IMR-90 (cell line): Measurements from ENCODE around the gene CCL2. TPM values are rescaled to one million over a fixed set of nuclear protein-coding genes. Genes with fewer than 3 reads are reported as not detected.
A peak's percentile ranks its signal among the peaks of the same experiment; 100 is the strongest.

Experiments
- ATAC-seq: fragments of 200-7000 bp; cut with Tn5 transposase; 2 replicates; pipeline ENCODE4 v1.9.1; 2020; ENCODE audit warnings: low read depth, mild to moderate bottlenecking, moderate library complexity
- BruUV-seq: library from RNA; stranded (reverse); fragments of 400-500 nt; replicated peaks from 2 replicates; lab custom pipeline; 2021; lab: Mats Ljungman, UMichigan
- CTCF ChIA-PET: fragments of 300-600 bp; formaldehyde crosslinking; extraction: SDS; loops from one replicate; lab custom pipeline; 2021; ENCODE audit warnings: antibody characterized with exemption; lab: Yijun Ruan, JAX
- POLR2A ChIA-PET: fragments of 300-600 bp; sonication (Branson Sonifier 250); formaldehyde crosslinking; loops from one replicate; lab custom pipeline; 2022; ENCODE audit warnings: antibody characterized with exemption; ENCODE audit not compliant: unreplicated experiment; lab: Charles Lee
- DNase-seq: peaks from one replicate; pipeline ENCODE4 v3.0.0; 2013
- H2AFZ ChIP-seq: replicated peaks from 2 replicates; pipeline ENCODE3; 2013; ENCODE audit warnings: low read length, mild to moderate bottlenecking; ENCODE audit not compliant: poor library complexity
- H2AK5ac ChIP-seq: 2 replicates; pipeline ENCODE4 v1.6.1; 2013; ENCODE audit warnings: low read depth, low read length, inconsistent platforms
- H2AK9ac ChIP-seq: replicated peaks from 2 replicates; pipeline ENCODE3; 2013; ENCODE audit warnings: mild to moderate bottlenecking, low read depth, low read length, moderate library complexity; ENCODE audit not compliant: poor library complexity
- H2BK120ac ChIP-seq: 2 replicates; pipeline ENCODE4 v1.6.1; 2013; ENCODE audit warnings: low read depth, low read length, inconsistent platforms
- H2BK15ac ChIP-seq: 3 replicates; pipeline ENCODE4 v1.6.1; 2013; ENCODE audit warnings: low read depth, low read length, inconsistent platforms
- H2BK20ac ChIP-seq: 2 replicates; pipeline ENCODE4 v1.6.1; 2013; ENCODE audit warnings: low read depth, mild to moderate bottlenecking, inconsistent platforms, low read length, moderate library complexity
- H2BK5ac ChIP-seq: 2 replicates; pipeline ENCODE4 v1.6.1; 2013; ENCODE audit warnings: mild to moderate bottlenecking, low read depth, low read length, inconsistent platforms; ENCODE audit not compliant: poor library complexity, severe bottlenecking
- H3K14ac ChIP-seq: replicated peaks from 2 replicates; pipeline ENCODE4 v1.6.1; 2013; ENCODE audit warnings: low read depth, low read length, inconsistent platforms
- H3K18ac ChIP-seq: 2 replicates; pipeline ENCODE4 v1.6.1; 2013; ENCODE audit warnings: low read depth, low read length, control low read depth
- H3K23ac ChIP-seq: 2 replicates; pipeline ENCODE4 v1.6.1; 2013; ENCODE audit warnings: low read depth, low read length, inconsistent platforms
- H3K27ac ChIP-seq: 2 replicates; pipeline ENCODE4 v1.5.1; 2013; ENCODE audit warnings: mild to moderate bottlenecking, control low read depth, low read length; ENCODE audit not compliant: insufficient read depth
- H3K27me3 ChIP-seq: 2 replicates; pipeline ENCODE4 v1.6.1; 2013; ENCODE audit warnings: low read length; ENCODE audit not compliant: control insufficient read depth, insufficient read depth
- H3K36me3 ChIP-seq: 2 replicates; pipeline ENCODE4 v1.6.1; 2013; ENCODE audit warnings: low read length, mixed read lengths; ENCODE audit not compliant: control insufficient read depth, insufficient read depth
- H3K4ac ChIP-seq: 2 replicates; pipeline ENCODE4 v1.6.1; 2013; ENCODE audit warnings: low read depth, low read length, inconsistent platforms
- H3K4me1 ChIP-seq: 2 replicates; pipeline ENCODE4 v1.6.1; 2013; ENCODE audit warnings: low read length, mixed read lengths; ENCODE audit not compliant: control insufficient read depth, insufficient read depth
- H3K4me2 ChIP-seq: 2 replicates; pipeline ENCODE4 v1.6.1; 2013; ENCODE audit warnings: low read depth, mild to moderate bottlenecking, control low read depth, low read length, moderate library complexity
- H3K4me3 ChIP-seq: 2 replicates; pipeline ENCODE4 v1.5.1; 2013; ENCODE audit warnings: low read depth, mild to moderate bottlenecking, control low read depth, low read length, moderate library complexity; ENCODE audit not compliant: insufficient read depth
- H3K56ac ChIP-seq: 2 replicates; pipeline ENCODE4 v1.6.1; 2013; ENCODE audit warnings: low read length, inconsistent platforms; ENCODE audit not compliant: insufficient read depth; ENCODE audit errors: extremely low read depth
- H3K79me1 ChIP-seq, 2 experiments: 2 replicates each; pipeline ENCODE4 v1.6.1; 2013; ENCODE audit warnings: low read length in 2 of 2, inconsistent platforms in 1 of 2, low read depth in 1 of 2
- H3K9ac ChIP-seq: 2 replicates; pipeline ENCODE4 v1.6.1; 2013; ENCODE audit warnings: low read depth, low read length, control low read depth
- H3K9me1 ChIP-seq: 2 replicates; pipeline ENCODE4 v1.6.1; 2013; ENCODE audit warnings: low read length, inconsistent platforms; ENCODE audit not compliant: insufficient read depth
- H3K9me3 ChIP-seq: 2 replicates; pipeline ENCODE4 v1.6.1; 2013; ENCODE audit warnings: low read length; ENCODE audit not compliant: control insufficient read depth, insufficient read depth
- H4K20me1 ChIP-seq: 2 replicates; pipeline ENCODE4 v1.6.1; 2013; ENCODE audit warnings: low read length, inconsistent platforms; ENCODE audit not compliant: insufficient read depth
- H4K5ac ChIP-seq: 2 replicates; pipeline ENCODE4 v1.6.1; 2013; ENCODE audit warnings: mild to moderate bottlenecking, low read depth, low read length, control low read depth
- H4K8ac ChIP-seq, 2 experiments: 2 replicates each; pipeline ENCODE4 v1.6.1; 2013; ENCODE audit warnings: low read depth in 2 of 2, low read length in 2 of 2, control low read depth in 1 of 2, inconsistent platforms in 1 of 2
- H4K91ac ChIP-seq: 2 replicates; pipeline ENCODE4 v1.6.1; 2013; ENCODE audit warnings: low read depth, low read length, inconsistent platforms; ENCODE audit not compliant: insufficient read depth
- MAZ ChIP-seq: IDR thresholded peaks from 2 replicates; pipeline ENCODE4 v1.6.1; 2012; ENCODE audit warnings: low read depth, mild to moderate bottlenecking, low read length, improper control_type of control experiment, moderate library complexity, borderline replicate concordance
- POLR2A ChIP-seq: IDR thresholded peaks from 2 replicates; pipeline ENCODE4 v1.6.1; 2012; ENCODE audit warnings: mild to moderate bottlenecking, low read depth, low read length
- RFX5 ChIP-seq: IDR thresholded peaks from 2 replicates; pipeline ENCODE4 v1.8.0; 2012; ENCODE audit warnings: low read depth, mild to moderate bottlenecking, low read length, moderate library complexity
- WGBS, 2 experiments: methylation state at CpG; one replicate each; pipeline versions ENCODE4 v1.1.5 to v1.1.7; 2013; ENCODE audit warnings: missing lambda C conversion rate in 2 of 2; ENCODE audit not compliant: insufficient read length in 1 of 2; ENCODE audit errors: extremely low coverage in 2 of 2; 5-methylcytosine and 5-hydroxymethylcytosine counted together
- dilution Hi-C: fragments of 300-500 bp; cut with HindIII; formaldehyde crosslinking; loops from one replicate; pipeline ENCODE4 v1.14.3; 2018; ENCODE audit warnings: low sequenced_read_pairs; ENCODE audit not compliant: unreplicated experiment
- in situ Hi-C: fragments of 300-500 bp; cut with MboI; formaldehyde crosslinking; loops from 3 replicates; pipeline ENCODE4 v1.14.3; 2019; ENCODE audit warnings: low sequenced_read_pairs, inconsistent platforms, mixed read lengths
- intact Hi-C: fragments of 100-400 bp; cut with micrococcal nuclease; formaldehyde crosslinking; loops from 2 replicates; pipeline ENCODE4 v1.10.0; 2022
- polyA plus RNA-seq, 3 experiments: library from polyadenylated mRNA; depleted of rRNA; stranded (reverse); fragments of >200 nt; gene quantifications; 2 replicates each; pipeline ENCODE4 v1.2.3, GENCODE V29; 2012; ENCODE audit warnings: low replicate concordance in 1 of 3
- total RNA-seq: library from RNA; depleted of rRNA; stranded (reverse); fragments of >200 nt; gene quantifications from 2 replicates; pipeline ENCODE4 v1.2.3, GENCODE V29; 2012

Gene CCL2
- total and polyA plus RNA-seq, 2 of the 4 experiments (the other 2 are of a cell fraction) = 103 to 206 TPM

DNA sequence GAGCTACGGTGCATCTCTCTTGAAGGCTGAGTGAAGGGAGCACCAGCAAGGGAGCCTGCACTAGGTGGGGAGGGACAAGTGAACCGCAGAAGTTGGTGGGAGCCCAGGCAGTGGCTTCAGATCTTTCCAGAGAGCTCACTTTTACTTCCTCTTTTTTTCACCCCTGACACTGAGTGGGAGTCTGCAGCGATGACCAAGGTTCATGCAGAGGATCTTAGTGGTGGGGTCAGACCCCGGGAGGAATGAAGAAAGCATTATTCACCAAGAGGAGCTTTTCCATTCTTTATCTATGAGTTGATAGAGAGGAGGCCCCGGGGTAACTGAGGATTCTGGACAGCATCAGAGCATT is 3.0 kb upstream of the CCL2 start:
- peak overlapping the region; percentile 32; the same call in 1 of the 2 replicates for H3K56ac ChIP-seq
- H3K4me3 ChIP-seq = no peak overlapping the region
- H3K27ac ChIP-seq = peak overlapping the region; percentile 41
- peak overlapping the region; percentile 90 for H2BK20ac ChIP-seq
- peak overlapping the region; percentile 11; the same call in 1 of the 2 replicates for H3K4me2 ChIP-seq
- DNase-seq (no peak), ATAC-seq (peak; percentile 1)
- H3K4ac ChIP-seq = peak overlapping the region; percentile 82
- peak overlapping the region; percentile 21 for H4K5ac ChIP-seq
- H2BK120ac ChIP-seq = peak overlapping the region; percentile 91
- H3K9ac ChIP-seq = no peak overlapping the region
- peak overlapping the region; percentile 44 for H3K18ac ChIP-seq
- peaks cover 3% of the 10 kb centered on the region; the same call in 1 of the 2 replicates for H3K36me3 ChIP-seq
- peak overlapping the region; percentile 95 for H2AK5ac ChIP-seq
- in situ Hi-C loops (loop anchor here (25.0 kb wide), 1 partner anchor 860 kb away; the partner anchor contains the start of genes FNDC8 and RAD51D), intact Hi-C loops (loop anchor here (2.0 kb wide), 1 partner anchor 103 kb away; no protein-coding TSS in a partner anchor), dilution Hi-C loops (no loop called here)
- peak overlapping the region; percentile 66 for H2AK9ac ChIP-seq
- peak overlapping the region; percentile 58 for H2AFZ ChIP-seq
- peak overlapping the region; percentile 60 to 72 for H4K8ac ChIP-seq
- no peaks in the 10 kb centered on the region for H4K20me1 ChIP-seq
- peak overlapping the region; percentile 50 for H3K14ac ChIP-seq
- peak overlapping the region; percentile 89 for H4K91ac ChIP-seq
- peaks cover 30% of the 10 kb centered on the region for H3K9me1 ChIP-seq
- BruUV-seq = no TSS peak
- H3K27me3 ChIP-seq = no peaks in the 10 kb centered on the region
- no peaks in the 10 kb centered on the region for H3K79me1 ChIP-seq
- no CpG with 5 or more reads among the region's 5 CpGs for WGBS, 2 experiments
- H2BK5ac ChIP-seq = peak overlapping the region; percentile 30
- TF ChIP-seq RFX5 (no peak), MAZ (0 out of 2 replicates have a peak, but pooled peaks have one; percentile 22), POLR2A (0 out of 2 replicates have a peak, but pooled peaks have one; percentile 10)
- ChIA-PET CTCF (interaction anchor here (1.4 to 1.9 kb wide), 2 partner anchors 81 to 109 kb away, joined by 4 to 9 read pairs; no protein-coding TSS in a partner anchor), POLR2A (interaction anchor here (0.9 kb wide), 1 partner anchor 51 kb away, joined by 3 read pairs; no protein-coding TSS in a partner anchor)
- peak overlapping the region; percentile 70 for H3K23ac ChIP-seq
- peak overlapping the region; percentile 75; the same call in 2 of the 3 replicates for H2BK15ac ChIP-seq
- peaks cover 53% of the 10 kb centered on the region for H3K4me1 ChIP-seq
- no peaks in the 10 kb centered on the region for H3K9me3 ChIP-seq
